A549 (cell line): Measurements from ENCODE around the gene CYGB.

ENCODE experiments used
- CBX8 ChIP-seq: fragments of 200-600 bp; sonication (generic); IDR thresholded peaks from 2 replicates; pipeline ENCODE4 v1.6.1; 2016
- CEBPB ChIP-seq, 2 experiments: fragments of >200 bp in 1 of 2; sonication (Bioruptor Twin) in 1 of 2; formaldehyde crosslinking in 1 of 2; IDR thresholded peaks; 2 replicates each; pipeline ENCODE4 v1.6.1; 2012 to 2016
- CTCF ChIP-seq: fragments of >200 bp; sonication (Bioruptor Twin); formaldehyde crosslinking; IDR thresholded peaks from 3 replicates; pipeline ENCODE4 v1.5.1; 2016
- ELK1 ChIP-seq: fragments of 150-350 bp; IDR thresholded peaks from 2 replicates; pipeline ENCODE4 v1.6.1; 2014; ENCODE audit warnings: low read depth, mild to moderate bottlenecking, low read length
- FOXS1 ChIP-seq: fragments of 250-450 bp; sonication (Bioruptor Pico); IDR thresholded peaks from 2 replicates; pipeline ENCODE4 v1.5.0; 2020; ENCODE audit warnings: mild to moderate bottlenecking, moderate library complexity
- HMGXB4 ChIP-seq: fragments of 250-450 bp; sonication (Bioruptor Pico); IDR thresholded peaks from 2 replicates; pipeline ENCODE4 v1.5.0; 2021; ENCODE audit warnings: mild to moderate bottlenecking, moderate library complexity, borderline replicate concordance
- HOXA7 ChIP-seq: fragments of 250-450 bp; sonication (Bioruptor Pico); IDR thresholded peaks from 2 replicates; pipeline ENCODE4 v1.5.0; 2020; ENCODE audit warnings: mild to moderate bottlenecking, moderate library complexity
- JUNB ChIP-seq: fragments of >200 bp; sonication (Bioruptor Twin); formaldehyde crosslinking; IDR thresholded peaks from 2 replicates; pipeline ENCODE4 v1.6.1; 2016

- no peak for TF ChIP-seq HMGXB4 (CRISPR knock-in tag)
- no peak for TF ChIP-seq CTCF
- no peak for TF ChIP-seq FOXS1 (CRISPR knock-in tag)
- TF ChIP-seq HOXA7: no peak
- no peak for TF ChIP-seq ELK1
- no peak for TF ChIP-seq CBX8
- TF ChIP-seq CEBPB (IDR thresholded peaks at IDR 0.05): no peak
- TF ChIP-seq JUNB: no peak
Measured at GRCh38 chr17:76574166-76574565, 36.7 kb upstream of the CYGB start.
